GM21528 (cell line): ENCODE measurements around the gene BCAS1.

Experiments used
- ATAC-seq: cut with Tn5 transposase; IDR thresholded peaks from one replicate; pipeline ENCODE4 v1.9.1; 2021; ENCODE audit warnings: mild to moderate bottlenecking, moderate library complexity; ENCODE audit not compliant: unreplicated experiment, low FRiP score

The BCAS1 gene

GRCh38 chr20:53896647-53897046 is 173.7 kb downstream of the BCAS1 start:
- ATAC-seq, result no peak

- no peak for ATAC-seq
These were observed 174.4 kb downstream of the BCAS1 start for GRCh38 chr20:53896041-53896440.

- no peak for ATAC-seq
These were observed 175.0 kb downstream of the BCAS1 start for GRCh38 chr20:53895385-53895755.

GRCh38 chr20:53894707-53895384 is 175.5 kb downstream of the BCAS1 start:
- no peak for ATAC-seq
